H9 (cell line): Measurements from ENCODE around the gene ZFAND3. TPM values are rescaled to one million over a fixed set of nuclear protein-coding genes. Genes with fewer than 3 reads are reported as not detected.

Source experiments
- DNase-seq: peaks from one replicate; pipeline ENCODE4 v3.0.0-alpha.2; 2017
- H2AFZ ChIP-seq: one replicate; pipeline ENCODE4 v1.6.1; 2013; ENCODE audit warnings: mild to moderate bottlenecking, low read length, control low read depth, moderate library complexity
- H2AK5ac ChIP-seq: 2 replicates; pipeline ENCODE4 v1.6.1; 2013; ENCODE audit warnings: low read length, control low read depth, mixed read lengths; ENCODE audit not compliant: insufficient read length
- H2BK120ac ChIP-seq: one replicate; pipeline ENCODE4 v1.6.1; 2013; ENCODE audit warnings: low read depth, mild to moderate bottlenecking, low read length, control low read depth, inconsistent platforms; ENCODE audit not compliant: poor library complexity, severe bottlenecking
- H2BK12ac ChIP-seq: 2 replicates; pipeline ENCODE4 v1.6.1; 2013; ENCODE audit warnings: low read length, control low read depth, mixed read lengths, low read depth; ENCODE audit not compliant: insufficient read length
- H2BK15ac ChIP-seq: 2 replicates; pipeline ENCODE4 v1.6.1; 2013; ENCODE audit warnings: low read depth, low read length, control low read depth
- H2BK20ac ChIP-seq: one replicate; pipeline ENCODE4 v1.6.1; 2013; ENCODE audit warnings: low read depth, mild to moderate bottlenecking, low read length, control low read depth, inconsistent platforms; ENCODE audit not compliant: poor library complexity, severe bottlenecking
- H2BK5ac ChIP-seq: 2 replicates; pipeline ENCODE4 v1.6.1; 2013; ENCODE audit warnings: low read length, control low read depth, mixed read lengths; ENCODE audit not compliant: insufficient read length
- H3K14ac ChIP-seq: 2 replicates; pipeline ENCODE4 v1.6.1; 2013; ENCODE audit warnings: low read length, control low read depth; ENCODE audit not compliant: insufficient read depth
- H3K18ac ChIP-seq: 2 replicates; pipeline ENCODE4 v1.6.1; 2013; ENCODE audit warnings: low read depth, mild to moderate bottlenecking, mixed read lengths, low read length, control low read depth; ENCODE audit not compliant: insufficient read length
- H3K23ac ChIP-seq: 2 replicates; pipeline ENCODE4 v1.6.1; 2013; ENCODE audit warnings: low read length, control low read depth, mixed read lengths, low read depth; ENCODE audit not compliant: insufficient read length
- H3K23me2 ChIP-seq: 2 replicates; pipeline ENCODE4 v1.6.1; 2013; ENCODE audit warnings: low read depth, mild to moderate bottlenecking, mixed read lengths, low read length, control low read depth; ENCODE audit not compliant: insufficient read length, poor library complexity, severe bottlenecking
- H3K27ac ChIP-seq: 2 replicates; pipeline ENCODE4 v1.5.1; 2013; ENCODE audit warnings: low read length, control low read depth, mixed read lengths, low read depth; ENCODE audit not compliant: insufficient read length
- H3K27me3 ChIP-seq: 2 replicates; pipeline ENCODE4 v1.6.1; 2013; ENCODE audit warnings: low read length, control low read depth, inconsistent platforms; ENCODE audit not compliant: insufficient read depth
- H3K4ac ChIP-seq: 2 replicates; pipeline ENCODE4 v1.6.1; 2013; ENCODE audit warnings: low read depth, mild to moderate bottlenecking, control low read depth, inconsistent platforms, low read length, moderate library complexity
- H3K4me1 ChIP-seq: 2 replicates; pipeline ENCODE4 v1.6.1; 2013; ENCODE audit warnings: low read length, control low read depth, inconsistent platforms; ENCODE audit not compliant: insufficient read depth
- H3K4me2 ChIP-seq: 2 replicates; pipeline ENCODE4 v1.6.1; 2013; ENCODE audit warnings: low read length, control low read depth, mixed read lengths; ENCODE audit not compliant: insufficient read length, insufficient read depth
- H3K56ac ChIP-seq: 2 replicates; pipeline ENCODE4 v1.6.1; 2013; ENCODE audit warnings: low read depth, mild to moderate bottlenecking, mixed read lengths, low read length, control low read depth; ENCODE audit not compliant: insufficient read length
- H3K79me1 ChIP-seq: 2 replicates; pipeline ENCODE4 v1.6.1; 2013; ENCODE audit warnings: low read depth, mild to moderate bottlenecking, moderate library complexity, low read length, control low read depth, inconsistent platforms; ENCODE audit not compliant: insufficient read depth, poor library complexity, severe bottlenecking
- H3K79me2 ChIP-seq: 2 replicates; pipeline ENCODE4 v1.6.1; 2013; ENCODE audit warnings: low read length, control low read depth, inconsistent platforms; ENCODE audit not compliant: insufficient read depth
- H3K9ac ChIP-seq: 2 replicates; pipeline ENCODE4 v1.6.1; 2013; ENCODE audit warnings: low read length, control low read depth, mixed read lengths; ENCODE audit not compliant: insufficient read length; ENCODE audit errors: extremely low read depth
- H3K9me3 ChIP-seq: one replicate; pipeline ENCODE4 v1.6.1; 2013; ENCODE audit warnings: low read depth, low read length, inconsistent platforms; ENCODE audit not compliant: control insufficient read depth
- H3T11ph ChIP-seq: one replicate; pipeline ENCODE4 v1.6.1; 2013; ENCODE audit warnings: mild to moderate bottlenecking, low read length, control low read depth, inconsistent platforms
- H4K20me1 ChIP-seq: one replicate; pipeline ENCODE4 v1.6.1; 2013; ENCODE audit not compliant: control insufficient read depth, insufficient read length, insufficient read depth
- H4K5ac ChIP-seq: 2 replicates; pipeline ENCODE4 v1.6.1; 2013; ENCODE audit warnings: low read depth, mild to moderate bottlenecking, mixed read lengths, low read length, control low read depth; ENCODE audit not compliant: insufficient read length
- H4K8ac ChIP-seq: replicated peaks from 2 replicates; pipeline ENCODE4 v1.6.1; 2013; ENCODE audit warnings: low read length, control low read depth, mixed read lengths, low read depth; ENCODE audit not compliant: insufficient read length
- H4K91ac ChIP-seq: 2 replicates; pipeline ENCODE4 v1.6.1; 2013; ENCODE audit warnings: low read depth, mild to moderate bottlenecking, moderate library complexity, mixed read lengths, low read length, control low read depth; ENCODE audit not compliant: insufficient read length
- H3K27ac Mint-ChIP-seq, 3 experiments: 2 replicates in 2 of 3; 3 replicates in 1 of 3; pipeline ENCODE4 v1.8.0; 2020 to 2021; ENCODE audit warnings: mixed read lengths in 3 of 3, mild to moderate bottlenecking in 1 of 3, moderate library complexity in 1 of 3
- H3K27me3 Mint-ChIP-seq: 2 replicates; pipeline ENCODE4 v1.8.0; 2021; ENCODE audit warnings: low read depth, mild to moderate bottlenecking, moderate library complexity, mixed read lengths
- H3K36me3 Mint-ChIP-seq, 3 experiments: 2 replicates in 2 of 3; 3 replicates in 1 of 3; pipeline ENCODE4 v1.8.0; 2020 to 2021; ENCODE audit warnings: low read depth in 3 of 3, mixed read lengths in 3 of 3; ENCODE audit not compliant: insufficient read depth in 1 of 3
- H3K4me1 Mint-ChIP-seq, 2 experiments: 2 replicates each; pipeline ENCODE4 v1.8.0; 2020; ENCODE audit warnings: mixed read lengths in 2 of 2
- H3K4me3 Mint-ChIP-seq, 2 experiments: 2 replicates in 1 of 2; 3 replicates in 1 of 2; pipeline ENCODE4 v1.8.0; 2020 to 2021; ENCODE audit warnings: mild to moderate bottlenecking in 2 of 2, mixed read lengths in 2 of 2, moderate library complexity in 1 of 2
- H3K9me3 Mint-ChIP-seq, 2 experiments: 2 replicates in 1 of 2; 3 replicates in 1 of 2; pipeline ENCODE4 v1.8.0; 2020; ENCODE audit warnings: mild to moderate bottlenecking in 2 of 2, mixed read lengths in 2 of 2, moderate library complexity in 1 of 2
- CTCF ChIP-seq: fragments of 200-600 bp; sonication (generic); conservative IDR thresholded peaks from 3 replicates; pipeline ENCODE4 v1.8.0; 2021; ENCODE audit warnings: antibody characterized with exemption, mild to moderate bottlenecking
- WGBS: extraction: QIAGEN DNeasy Blood & Tissue Kit; methylation state at CpG from one replicate; pipeline ENCODE4 v1.1.7; 2013; ENCODE audit warnings: missing lambda C conversion rate, low lambda C conversion rate, mixed read lengths; ENCODE audit not compliant: insufficient read length; ENCODE audit errors: extremely low coverage; 5-methylcytosine and 5-hydroxymethylcytosine counted together
- total RNA-seq: library from RNA; stranded (reverse); gene quantifications from 2 replicates; pipeline ENCODE4 v1.2.1, GENCODE V29; 2021

ZFAND3 gene
- total RNA-seq, 1 experiment from 2014 or later: 57.7 TPM

GRCh38 chr6:38160831-38161230, 341.3 kb downstream of the ZFAND3 start:
- H3K79me2 ChIP-seq: no peaks in the 10 kb centered on the region
- no peak for TF ChIP-seq CTCF
- no peak overlapping the region for H2BK20ac ChIP-seq
- no CpG with 5 or more reads among the region's 25 CpGs for WGBS
- H3K27me3 ChIP-seq: no peaks in the 10 kb centered on the region
- no peak overlapping the region for H2AK5ac ChIP-seq
- H3K4me1 Mint-ChIP-seq: peaks cover 3 to 9% of the 10 kb centered on the region in 2 experiments; a peak in 3 of 4 replicates
- H3K4me1 ChIP-seq: no peaks in the 10 kb centered on the region
- no peak overlapping the region for H4K5ac ChIP-seq
- H3K27ac ChIP-seq: no peak overlapping the region
- H4K8ac ChIP-seq: no peak overlapping the region
- H3K14ac ChIP-seq: no peak overlapping the region; the same call in 1 of the 2 replicates
- no peak overlapping the region for H2BK5ac ChIP-seq
- no peaks in the 10 kb centered on the region for H4K20me1 ChIP-seq
- H3K4me2 ChIP-seq: no peak overlapping the region
- no peak overlapping the region for H2BK120ac ChIP-seq
- no peaks in the 10 kb centered on the region; the same call in 1 of the 2 replicates for H3K27me3 Mint-ChIP-seq
- H3K36me3 Mint-ChIP-seq: peaks cover 2 to 12% (median 4%) of the 10 kb centered on the region in 3 experiments; a peak in 5 of 7 replicates
- DNase-seq: no peak
- H3K4me3 Mint-ChIP-seq: no peak overlapping the region
- H2BK15ac ChIP-seq: no peak overlapping the region
- no peaks in the 10 kb centered on the region for H3K9me3 ChIP-seq
- H3K18ac ChIP-seq: no peak overlapping the region
- no peak overlapping the region for H2AFZ ChIP-seq
- H3K4ac ChIP-seq: no peak overlapping the region
- H3K9me3 Mint-ChIP-seq: no peaks in the 10 kb centered on the region
- H3K23me2 ChIP-seq: no peaks in the 10 kb centered on the region
- H3T11ph ChIP-seq: no peak overlapping the region
- no peak overlapping the region for H3K56ac ChIP-seq
- H3K79me1 ChIP-seq: no peaks in the 10 kb centered on the region
- no peak overlapping the region; a peak in 1 of 7 replicates for H3K27ac Mint-ChIP-seq
- H4K91ac ChIP-seq: no peak overlapping the region
- no peak overlapping the region for H3K23ac ChIP-seq
- H3K9ac ChIP-seq: no peak overlapping the region
- no peak overlapping the region for H2BK12ac ChIP-seq
